WERI-Rb-1 (cell line): ENCODE data around the gene LMBRD1.

Experiments used
- DNase-seq: peaks from one replicate; pipeline ENCODE4 v3.0.0-alpha.2; 2020
- H3K27ac ChIP-seq: fragments of 250-450 bp; sonication (Bioruptor Pico); 2 replicates; pipeline ENCODE4 v1.5.1; 2020; ENCODE audit warnings: mild to moderate bottlenecking, moderate library complexity
- H3K27me3 ChIP-seq: fragments of 250-450 bp; sonication (Bioruptor Pico); 2 replicates; pipeline ENCODE4 v1.5.1; 2021; ENCODE audit warnings: mild to moderate bottlenecking, low read depth, moderate library complexity; ENCODE audit not compliant: insufficient read depth, severe bottlenecking
- H3K36me3 ChIP-seq: fragments of 250-450 bp; sonication (Bioruptor Pico); 2 replicates; pipeline ENCODE4 v1.5.1; 2020; ENCODE audit warnings: mild to moderate bottlenecking, moderate library complexity
- H3K4me3 ChIP-seq: 2 replicates; pipeline ENCODE4 v1.5.1; 2011; ENCODE audit warnings: low read depth, mild to moderate bottlenecking, control low read depth, low read length
- H3K9me3 ChIP-seq: fragments of 250-450 bp; sonication (Bioruptor Pico); 2 replicates; pipeline ENCODE4 v1.5.1; 2021; ENCODE audit warnings: mild to moderate bottlenecking, moderate library complexity; ENCODE audit not compliant: severe bottlenecking
- CTCF ChIP-seq: IDR thresholded peaks from 2 replicates; pipeline ENCODE4 v1.5.1; 2011; ENCODE audit warnings: low read depth, mild to moderate bottlenecking, control low read depth, inconsistent platforms, low read length

LMBRD1 gene

GRCh38 chr6:69785697-69786096 is 11.1 kb downstream of the LMBRD1 start:
- no peak for TF ChIP-seq CTCF
- Histone ChIP-seq H3K4me3 (no peak overlapping the region), H3K27me3 (no peaks in the 10 kb centered on the region)

GRCh38 chr6:69784595-69785377 is 12.0 kb downstream of the LMBRD1 start:
- H3K36me3 ChIP-seq, result peaks cover 12% of the 10 kb centered on the region
- no peak overlapping the region for H3K27ac ChIP-seq
- H3K9me3 ChIP-seq, result no peaks in the 10 kb centered on the region
- TF ChIP-seq CTCF, result no peak
- H3K4me3 ChIP-seq, result no peak overlapping the region
- H3K27me3 ChIP-seq, result no peaks in the 10 kb centered on the region
- DNase-seq, result no peak

More at GRCh38 chr6:69785697-69786096, 11.1 kb downstream of the LMBRD1 start:
- Histone ChIP-seq H3K27ac (no peak overlapping the region), H3K36me3 (peaks cover 13% of the 10 kb centered on the region), H3K9me3 (no peaks in the 10 kb centered on the region)
- no peak for DNase-seq

GRCh38 chr6:69783108-69783507 is 13.7 kb downstream of the LMBRD1 start:
- Histone ChIP-seq H3K4me3 (no peak overlapping the region), H3K27ac (no peak overlapping the region), H3K9me3 (no peaks in the 10 kb centered on the region), H3K27me3 (no peaks in the 10 kb centered on the region), H3K36me3 (no peaks in the 10 kb centered on the region)
- no peak for DNase-seq
- no peak for TF ChIP-seq CTCF

GRCh38 chr6:69780585-69781178 is 16.1 kb downstream of the LMBRD1 start:
- Histone ChIP-seq H3K27me3 (no peaks in the 10 kb centered on the region), H3K9me3 (no peaks in the 10 kb centered on the region), H3K27ac (peak overlapping the region; percentile 4; the same call in 1 of the 2 replicates), H3K36me3 (no peaks in the 10 kb centered on the region), H3K4me3 (no peak overlapping the region)
- TF ChIP-seq CTCF, result no peak
- no peak for DNase-seq

- H3K9me3 ChIP-seq, result no peaks in the 10 kb centered on the region
- no peak for DNase-seq
- no peak for TF ChIP-seq CTCF
- no peak overlapping the region for H3K4me3 ChIP-seq
- H3K27me3 ChIP-seq, result no peaks in the 10 kb centered on the region
- H3K36me3 ChIP-seq, result no peaks in the 10 kb centered on the region; the same call in 1 of the 2 replicates
- H3K27ac ChIP-seq, result no peak overlapping the region
Measured at GRCh38 chr6:69775941-69776340, 20.9 kb downstream of the LMBRD1 start.
